GM21360 (cell line): ENCODE results near the gene MOB1A.

ENCODE experiments used
- ATAC-seq: cut with Tn5 transposase; IDR thresholded peaks from one replicate; pipeline ENCODE4 v1.9.1; 2021; ENCODE audit warnings: mild to moderate bottlenecking, moderate library complexity; ENCODE audit not compliant: unreplicated experiment

The MOB1A gene

DNA sequence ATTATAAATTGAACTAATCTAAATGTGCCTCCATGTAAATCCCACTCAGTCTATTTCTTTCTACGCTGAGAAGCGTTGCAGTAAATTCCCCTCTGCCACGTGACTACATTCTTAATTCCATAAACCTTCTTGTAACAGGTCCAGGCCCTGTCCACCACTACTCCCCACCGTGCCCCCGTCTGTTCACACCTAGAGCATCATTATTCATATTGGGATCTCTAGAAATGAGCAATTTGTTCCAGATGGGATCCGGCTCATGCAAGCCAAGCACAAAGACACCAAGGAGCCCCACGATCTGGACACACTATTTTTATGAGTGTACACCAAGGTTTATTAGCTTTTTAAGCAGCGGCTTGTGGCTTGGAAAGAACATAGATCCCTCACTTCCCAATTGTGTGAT, 69.1 kb downstream of the MOB1A start:
- no peak for ATAC-seq

DNA sequence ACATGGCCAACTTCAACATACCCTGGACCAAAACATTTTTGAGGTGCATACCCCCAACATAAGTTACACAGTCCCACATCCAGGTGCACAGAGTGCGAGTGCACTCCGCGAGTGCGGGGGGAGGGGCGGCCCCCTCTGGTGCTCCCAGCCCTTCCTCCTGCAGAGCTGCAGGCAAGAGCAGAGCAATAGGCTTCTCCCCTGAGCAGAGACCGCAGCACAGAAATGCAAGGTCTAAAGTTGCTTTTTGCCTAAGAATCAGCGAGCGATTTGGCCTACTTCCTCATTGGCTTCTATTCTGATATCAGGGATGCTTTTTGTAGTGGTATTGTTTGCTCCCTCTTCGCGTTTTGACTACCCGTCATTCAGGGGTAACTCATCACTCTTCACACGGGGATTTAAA, 71.6 kb downstream of the MOB1A start:
- ATAC-seq, result no peak

DNA sequence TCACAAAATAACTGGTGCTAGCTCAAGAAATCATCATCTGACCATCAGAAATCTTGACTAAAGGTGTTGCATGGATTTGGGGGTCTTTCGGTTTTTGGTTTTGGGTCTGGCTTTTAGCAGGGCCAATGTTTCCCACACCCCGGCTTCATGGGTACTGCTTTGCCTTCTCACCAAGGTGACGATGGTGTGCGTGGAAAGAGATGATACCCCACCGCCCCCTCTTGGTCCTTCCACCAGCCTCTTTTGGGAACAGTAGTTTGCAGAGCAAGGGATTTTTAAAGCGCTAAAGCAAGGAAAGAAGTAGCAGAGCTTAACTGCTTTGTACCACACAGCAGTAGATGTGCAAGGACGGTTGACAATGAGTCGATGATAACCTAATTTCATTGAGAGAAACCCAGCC, 73.3 kb downstream of the MOB1A start:
- ATAC-seq, result no peak

DNA sequence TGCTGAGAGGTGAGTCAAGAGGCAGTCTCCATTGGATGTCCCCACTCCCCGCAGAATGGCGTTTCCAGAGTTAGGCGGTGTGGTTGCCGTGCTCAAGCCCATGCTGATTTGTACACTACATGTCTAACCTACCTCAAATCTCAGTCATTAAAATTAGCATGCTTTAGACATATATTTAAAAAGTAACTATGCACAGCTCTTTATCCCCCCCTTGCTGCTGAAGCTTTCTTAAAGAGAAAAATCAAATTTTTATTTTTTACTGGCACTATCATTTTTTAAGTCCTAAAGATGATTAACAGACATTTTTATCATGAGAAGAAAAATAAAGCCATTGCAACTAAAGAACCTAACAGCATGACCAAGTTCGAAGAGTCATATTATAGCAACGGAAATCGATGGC, 73.8 kb downstream of the MOB1A start:
- no peak for ATAC-seq

DNA sequence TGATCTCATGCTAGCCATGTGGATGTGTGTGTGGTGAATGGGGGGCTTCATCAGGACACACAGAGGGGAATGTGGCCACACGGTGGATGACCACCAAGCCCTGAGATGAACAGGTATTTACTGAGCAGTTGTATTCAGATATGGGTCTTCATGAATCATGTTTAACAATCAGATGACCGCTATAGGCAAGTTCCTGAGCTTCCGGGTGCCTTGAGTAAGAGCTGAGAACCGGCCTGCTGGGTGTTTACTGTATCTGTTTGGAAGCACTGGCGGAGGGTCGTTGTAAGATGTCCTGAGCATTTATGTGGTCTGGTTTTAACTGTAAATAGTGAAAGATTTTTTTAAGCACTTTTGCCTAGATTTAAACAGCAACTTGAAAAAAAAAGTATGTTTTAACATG, 74.9 kb downstream of the MOB1A start:
- ATAC-seq, result no peak
